Measurements from ENCODE around the gene NFE2.

Gene NFE2

GRCh38 chr12:54292931-54293241 lies 7.9 kb downstream of the NFE2 start:
- Histone ChIP-seq H3K9me2 (ENCODE audit: low read depth, low read length) (no peaks in the 10 kb centered on the region), H3K9me3 (ENCODE audit: low read length) (no peaks in the 10 kb centered on the region), H3K79me2 (ENCODE audit: insufficient read depth, low read length) (no peaks in the 10 kb centered on the region), H3K27ac (ENCODE audit: low read depth, low read length, poor library complexity, severe bottlenecking) (no peak overlapping the region), H3K9ac (ENCODE audit: low read length) (no peak overlapping the region), H2AFZ (ENCODE audit: low read length) (no peak overlapping the region), H3K27me3 (ENCODE audit: insufficient read depth, low read length) (no peaks in the 10 kb centered on the region), H3K4me2 (ENCODE audit: low read length) (no peak overlapping the region), H4K20me1 (ENCODE audit: insufficient read depth, low read length) (no peaks in the 10 kb centered on the region), H3K36me3 (ENCODE audit: insufficient read depth, low read length) (peaks cover 5% of the 10 kb centered on the region), H3K4me1 (ENCODE audit: insufficient read depth, low read length, severe bottlenecking) (peaks cover 5% of the 10 kb centered on the region), H3K4me3 (ENCODE audit: low read depth, low read length, poor library complexity, severe bottlenecking) (no peak overlapping the region), H3F3A (ENCODE audit: insufficient read depth, low read length) (peaks cover 12% of the 10 kb centered on the region; the same call in 1 of the 2 replicates)
- TF ChIP-seq CTCF (IDR thresholded peaks at IDR 0.05; ENCODE audit: low read length) (no peak), EZH2 (IDR thresholded peaks at IDR 0.05; ENCODE audit: borderline replicate concordance, low read length) (no peak)

- Histone ChIP-seq H3K9ac (ENCODE audit: low read length) (no peak overlapping the region), H3K9me2 (ENCODE audit: low read depth, low read length) (no peaks in the 10 kb centered on the region), H3K4me1 (ENCODE audit: insufficient read depth, low read length, severe bottlenecking) (peaks cover 10% of the 10 kb centered on the region), H3K36me3 (ENCODE audit: insufficient read depth, low read length) (peaks cover 11% of the 10 kb centered on the region), H3K4me3 (ENCODE audit: low read depth, low read length, poor library complexity, severe bottlenecking) (no peak overlapping the region), H4K20me1 (ENCODE audit: insufficient read depth, low read length) (no peaks in the 10 kb centered on the region), H3K4me2 (ENCODE audit: low read length) (no peak overlapping the region), H3K27ac (ENCODE audit: low read depth, low read length, poor library complexity, severe bottlenecking) (no peak overlapping the region), H3K9me3 (ENCODE audit: low read length) (no peaks in the 10 kb centered on the region), H3K27me3 (ENCODE audit: insufficient read depth, low read length) (no peaks in the 10 kb centered on the region), H3F3A (ENCODE audit: insufficient read depth, low read length) (peaks cover 16% of the 10 kb centered on the region; the same call in 1 of the 2 replicates), H3K79me2 (ENCODE audit: insufficient read depth, low read length) (no peaks in the 10 kb centered on the region), H2AFZ (ENCODE audit: low read length) (no peak overlapping the region)
- TF ChIP-seq CTCF (IDR thresholded peaks at IDR 0.05; ENCODE audit: low read length) (no peak), EZH2 (IDR thresholded peaks at IDR 0.05; ENCODE audit: borderline replicate concordance, low read length) (no peak)
These were observed 8.5 kb downstream of the NFE2 start for GRCh38 chr12:54292083-54292930.

GRCh38 chr12:54287261-54288157 lies 13.3 kb downstream of the NFE2 start:
- peaks cover 38% of the 10 kb centered on the region for H3F3A ChIP-seq (ENCODE audit: insufficient read depth, low read length)
- TF ChIP-seq EZH2 (IDR thresholded peaks at IDR 0.05; ENCODE audit: borderline replicate concordance, low read length) (no peak), CTCF (IDR thresholded peaks at IDR 0.05; ENCODE audit: low read length) (no peak)

More at GRCh38 chr12:54287261-54288157, 13.3 kb downstream of the NFE2 start:
- H4K20me1 ChIP-seq (ENCODE audit: insufficient read depth, low read length): no peaks in the 10 kb centered on the region
- H3K9me3 ChIP-seq (ENCODE audit: low read length): no peaks in the 10 kb centered on the region
- H3K36me3 ChIP-seq (ENCODE audit: insufficient read depth, low read length): peaks cover 59% of the 10 kb centered on the region
- no peaks in the 10 kb centered on the region for H3K79me2 ChIP-seq (ENCODE audit: insufficient read depth, low read length)
- H2AFZ ChIP-seq (ENCODE audit: low read length): no peak overlapping the region
- peak overlapping the region; percentile 10; the same call in 1 of the 2 replicates for H3K4me2 ChIP-seq (ENCODE audit: low read length)
- peak overlapping the region; percentile 48 for H3K27ac ChIP-seq (ENCODE audit: low read depth, low read length, poor library complexity, severe bottlenecking)
- peaks cover 47% of the 10 kb centered on the region for H3K4me1 ChIP-seq (ENCODE audit: insufficient read depth, low read length, severe bottlenecking)
- no peak overlapping the region for H3K9ac ChIP-seq (ENCODE audit: low read length)
- H3K9me2 ChIP-seq (ENCODE audit: low read depth, low read length): no peaks in the 10 kb centered on the region
- no peak overlapping the region for H3K4me3 ChIP-seq (ENCODE audit: low read depth, low read length, poor library complexity, severe bottlenecking)
- H3K27me3 ChIP-seq (ENCODE audit: insufficient read depth, low read length): no peaks in the 10 kb centered on the region

Measured in OCI-LY1 (cell line).